Suprapubic skin (tissue), 4 donors: ENCODE measurements around the gene SLC7A6. TPM values are rescaled to one million over a fixed set of nuclear protein-coding genes. Genes with fewer than 3 reads are reported as not detected.
A peak's percentile ranks its signal among the peaks of the same experiment; 100 is the strongest.

ENCODE experiments used
- DNase-seq, 2 donors: peaks; one replicate each; pipeline ENCODE4 v3.0.0-alpha.2; 2019; ENCODE audit warnings: low spot score in 2 of 2
- H3K27ac ChIP-seq: fragments of 200-600 bp; sonication (generic); one replicate; pipeline ENCODE4 v1.5.1; 2019
- H3K27me3 ChIP-seq: fragments of 200-600 bp; sonication (generic); one replicate; pipeline ENCODE4 v1.5.1; 2019
- H3K36me3 ChIP-seq: fragments of 200-600 bp; sonication (generic); one replicate; pipeline ENCODE4 v1.5.1; 2019
- H3K4me1 ChIP-seq: fragments of 200-600 bp; sonication (generic); one replicate; pipeline ENCODE4 v1.5.1; 2019
- H3K4me3 ChIP-seq: fragments of 200-600 bp; sonication (generic); one replicate; pipeline ENCODE4 v1.5.1; 2019; ENCODE audit warnings: mild to moderate bottlenecking
- H3K9me3 ChIP-seq: fragments of 200-600 bp; sonication (generic); one replicate; pipeline ENCODE4 v1.5.1; 2019
- EP300 ChIP-seq: sonication (generic); formaldehyde crosslinking; IDR thresholded peaks from one replicate; pipeline ENCODE4 v1.6.1; 2017; ENCODE audit warnings: antibody characterized with exemption
- POLR2A ChIP-seq, 2 donors: fragments of 450-650 bp; IDR thresholded peaks; one replicate each; pipeline ENCODE4 v1.6.1; 2017; ENCODE audit warnings: antibody characterized with exemption in 2 of 2, mild to moderate bottlenecking in 2 of 2, moderate library complexity in 2 of 2
- POLR2AphosphoS5 ChIP-seq, 3 donors: sonication (generic); formaldehyde crosslinking; IDR thresholded peaks; one replicate each; pipeline ENCODE4 v1.6.1; 2017; ENCODE audit warnings: antibody characterized with exemption in 3 of 3
- WGBS: methylation state at CpG from one replicate; pipeline ENCODE4 v1.1.5; 2018; 5-methylcytosine and 5-hydroxymethylcytosine counted together
- total RNA-seq, 4 donors: library from RNA; depleted of rRNA; stranded (reverse); fragments of >200 nt; gene quantifications; one replicate each; pipeline ENCODE4 v1.1.0, GENCODE V29; 2016
- TF ChIP-seq, protein P1 (sequence below), 2 donors: fragments of 200-600 bp in 1 of 2; fragments of 450-650 bp in 1 of 2; sonication (generic) in 1 of 2; IDR thresholded peaks; one replicate each; pipeline ENCODE4 v1.5.1; 2016 to 2019; ENCODE audit warnings: antibody characterized with exemption in 2 of 2, mild to moderate bottlenecking in 1 of 2, moderate library complexity in 1 of 2

The SLC7A6 gene
- total RNA-seq, 4 donors from 2014 or later, result 31.5 to 167 (median 49.0) TPM

DNA sequence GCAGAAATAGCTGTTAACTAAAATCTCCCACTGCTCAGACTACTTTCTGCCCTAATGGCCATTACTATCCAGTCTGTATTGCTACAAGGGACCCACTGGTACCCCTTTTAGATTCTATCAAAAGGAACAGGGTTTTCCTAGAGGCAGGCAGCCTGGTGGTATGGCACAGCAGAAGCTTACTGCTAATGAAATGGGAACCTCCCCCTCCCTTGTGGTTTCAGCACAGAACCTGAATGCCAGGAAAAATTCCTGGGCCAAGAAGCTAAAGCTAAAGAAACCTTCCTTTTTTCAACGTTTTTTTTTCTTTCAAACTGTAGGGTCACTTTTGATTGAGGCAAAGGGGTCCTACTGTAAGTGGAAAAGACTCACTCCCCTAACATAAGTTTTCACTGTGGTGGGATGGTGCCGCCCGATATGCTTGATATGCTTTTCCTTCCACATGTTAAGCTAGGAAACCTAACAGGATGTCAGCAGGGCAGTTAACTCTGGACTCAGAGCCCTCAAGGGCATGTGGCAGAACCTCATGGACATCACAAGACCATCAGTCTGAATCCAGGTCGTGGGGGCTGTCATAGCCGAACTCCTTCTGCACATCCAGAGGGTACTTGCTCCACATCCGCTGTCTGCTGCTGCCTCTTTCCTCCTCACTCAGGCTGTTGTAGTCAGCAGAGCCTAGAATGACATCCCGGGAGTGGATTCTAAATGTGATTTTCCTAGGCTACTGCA is 36.6 kb downstream of the SLC7A6 start:
- Histone ChIP-seq H3K36me3 (peaks cover 69% of the 10 kb centered on the region), H3K4me3 (no peak overlapping the region), H3K4me1 (peaks cover 32% of the 10 kb centered on the region), H3K27ac (no peak overlapping the region), H3K27me3 (no peaks in the 10 kb centered on the region), H3K9me3 (no peaks in the 10 kb centered on the region)
- WGBS, result 82% methylated on average over 7 of the region's 7 CpGs
- TF ChIP-seq EP300, result no peak
- no peak for DNase-seq

DNA sequence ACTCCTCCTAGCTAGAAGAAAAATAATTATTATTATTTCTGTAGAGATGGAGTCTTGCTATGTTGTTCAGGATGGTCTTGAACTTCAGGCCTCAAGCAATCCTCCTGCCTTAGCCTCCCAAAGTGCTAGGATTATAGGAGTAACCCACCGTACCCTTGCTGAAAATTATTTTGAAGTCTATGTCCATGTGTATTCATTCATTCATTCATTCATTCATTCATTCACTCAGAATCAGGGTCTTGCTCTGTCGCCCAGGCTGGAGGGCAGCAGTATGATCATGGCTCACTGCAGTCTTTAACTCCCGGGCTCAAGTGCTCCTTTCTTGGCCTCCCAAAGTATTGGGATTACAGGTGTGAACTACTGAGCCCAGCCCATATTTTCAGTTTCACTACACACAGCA is 42.3 kb downstream of the SLC7A6 start:
- no peak overlapping the region for H3K27ac ChIP-seq
- no peak for DNase-seq
- no peaks in the 10 kb centered on the region for H3K9me3 ChIP-seq
- no peak overlapping the region for H3K4me3 ChIP-seq
- peaks cover 65% of the 10 kb centered on the region for H3K36me3 ChIP-seq
- no peak for TF ChIP-seq EP300
- TF ChIP-seq, protein P1, sequence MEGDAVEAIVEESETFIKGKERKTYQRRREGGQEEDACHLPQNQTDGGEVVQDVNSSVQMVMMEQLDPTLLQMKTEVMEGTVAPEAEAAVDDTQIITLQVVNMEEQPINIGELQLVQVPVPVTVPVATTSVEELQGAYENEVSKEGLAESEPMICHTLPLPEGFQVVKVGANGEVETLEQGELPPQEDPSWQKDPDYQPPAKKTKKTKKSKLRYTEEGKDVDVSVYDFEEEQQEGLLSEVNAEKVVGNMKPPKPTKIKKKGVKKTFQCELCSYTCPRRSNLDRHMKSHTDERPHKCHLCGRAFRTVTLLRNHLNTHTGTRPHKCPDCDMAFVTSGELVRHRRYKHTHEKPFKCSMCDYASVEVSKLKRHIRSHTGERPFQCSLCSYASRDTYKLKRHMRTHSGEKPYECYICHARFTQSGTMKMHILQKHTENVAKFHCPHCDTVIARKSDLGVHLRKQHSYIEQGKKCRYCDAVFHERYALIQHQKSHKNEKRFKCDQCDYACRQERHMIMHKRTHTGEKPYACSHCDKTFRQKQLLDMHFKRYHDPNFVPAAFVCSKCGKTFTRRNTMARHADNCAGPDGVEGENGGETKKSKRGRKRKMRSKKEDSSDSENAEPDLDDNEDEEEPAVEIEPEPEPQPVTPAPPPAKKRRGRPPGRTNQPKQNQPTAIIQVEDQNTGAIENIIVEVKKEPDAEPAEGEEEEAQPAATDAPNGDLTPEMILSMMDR (IDR thresholded peaks at IDR 0.05), result no peak
- TF ChIP-seq POLR2A (IDR thresholded peaks at IDR 0.05), result no peak
- TF ChIP-seq POLR2AphosphoS5 (IDR thresholded peaks at IDR 0.05), result no peak
- no peaks in the 10 kb centered on the region for H3K27me3 ChIP-seq
- 94% methylated on average over 3 of the region's 3 CpGs for WGBS
- peaks cover 21% of the 10 kb centered on the region for H3K4me1 ChIP-seq

DNA sequence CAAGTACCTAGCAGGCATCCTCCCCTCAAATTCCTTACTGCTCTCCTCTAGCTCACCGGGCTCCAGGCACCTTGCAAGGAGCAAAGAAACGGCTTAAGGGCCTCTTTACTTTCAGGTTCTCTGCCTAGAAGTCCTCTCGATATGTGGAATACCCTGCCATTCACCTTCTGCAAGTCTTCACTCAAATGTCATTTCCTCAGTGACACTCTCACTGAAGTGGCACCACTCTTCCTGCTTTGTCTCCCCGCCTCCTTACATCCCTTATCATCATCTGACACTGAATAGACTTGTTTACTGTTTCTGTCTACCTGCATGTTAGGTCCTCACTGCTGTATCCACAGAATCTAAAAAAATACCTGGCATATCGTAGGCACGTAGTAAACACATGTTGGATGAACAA is 45.5 kb downstream of the SLC7A6 start:
- Histone ChIP-seq H3K27me3 (no peaks in the 10 kb centered on the region), H3K9me3 (no peaks in the 10 kb centered on the region), H3K36me3 (peaks cover 37% of the 10 kb centered on the region), H3K4me3 (peak overlapping the region; percentile 83), H3K27ac (peak overlapping the region; percentile 84), H3K4me1 (peaks cover 31% of the 10 kb centered on the region)
- TF ChIP-seq POLR2AphosphoS5 (IDR thresholded peaks at IDR 0.05) (no peak), EP300 (no peak), POLR2A (IDR thresholded peaks at IDR 0.05) (no peak)
- TF ChIP-seq, protein P1 (IDR thresholded peaks at IDR 0.05), result no peak
- no peak for DNase-seq
- 36% methylated on average over 6 of the region's 6 CpGs for WGBS

DNA sequence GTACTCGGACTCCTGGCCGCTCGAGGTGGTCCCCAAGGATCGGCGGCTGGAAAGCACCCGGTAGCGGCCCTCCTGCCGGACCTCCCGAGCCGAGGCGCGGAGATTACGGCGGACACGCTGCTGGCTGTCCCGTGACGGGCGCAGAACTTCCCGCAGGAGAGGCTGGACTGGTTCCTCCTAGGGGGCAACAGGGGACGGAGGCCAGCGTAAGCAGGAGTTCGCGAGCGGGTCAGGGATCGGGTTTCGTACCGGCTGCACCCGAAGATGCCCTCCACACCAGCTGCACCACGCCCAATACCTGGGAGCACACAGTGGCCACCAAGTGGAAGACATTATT is 46.1 kb downstream of the SLC7A6 start:
- no peaks in the 10 kb centered on the region for H3K9me3 ChIP-seq
- H3K27me3 ChIP-seq, result no peaks in the 10 kb centered on the region
- TF ChIP-seq POLR2A (IDR thresholded peaks at IDR 0.05), result no peak
- no peak for TF ChIP-seq EP300
- TF ChIP-seq POLR2AphosphoS5 (IDR thresholded peaks at IDR 0.05), result no peak
- TF ChIP-seq, protein P1 (IDR thresholded peaks at IDR 0.05), result no peak
- DNase-seq, result no peak
- peaks cover 31% of the 10 kb centered on the region for H3K4me1 ChIP-seq
- peak overlapping the region; percentile 84 for H3K27ac ChIP-seq
- peak overlapping the region; percentile 83 for H3K4me3 ChIP-seq
- no CpG with 5 or more reads among the region's 29 CpGs for WGBS
- peaks cover 34% of the 10 kb centered on the region for H3K36me3 ChIP-seq

DNA sequence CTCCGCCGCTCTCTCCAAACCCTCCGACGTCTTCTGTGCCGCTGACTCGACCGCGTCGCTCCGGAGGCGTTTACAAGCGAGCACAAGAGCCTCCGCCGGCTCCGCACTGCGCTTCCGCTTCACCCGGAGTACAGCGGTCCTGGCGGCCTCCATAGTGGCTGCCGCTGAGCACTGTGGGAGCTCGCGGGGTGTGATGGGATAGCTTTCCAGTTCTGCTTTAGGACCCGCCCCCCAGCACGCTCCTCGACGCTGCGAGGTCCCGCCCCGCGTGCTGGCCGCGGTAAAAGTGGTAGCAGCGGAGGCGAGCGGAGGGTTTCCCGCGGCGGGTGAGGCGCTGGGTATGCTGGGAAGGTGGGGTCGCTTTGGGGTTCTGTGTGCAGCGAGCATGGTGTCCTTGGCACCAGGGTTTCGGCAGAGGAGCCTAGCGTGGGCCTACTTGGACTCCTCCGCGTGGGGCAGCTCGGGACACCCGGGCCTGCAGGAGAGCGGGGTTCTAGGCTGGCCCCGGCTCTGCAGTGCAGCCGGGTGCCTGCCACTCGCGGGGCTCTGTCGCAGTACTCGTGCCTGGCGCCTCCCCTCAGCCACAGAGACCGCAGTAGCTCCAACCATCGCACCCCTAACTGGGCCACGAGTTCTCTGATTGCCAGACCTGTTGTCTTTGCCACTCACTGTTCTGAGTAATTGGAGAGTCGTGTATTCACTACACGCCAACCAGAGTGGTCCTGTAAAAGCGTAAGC is 46.6 kb downstream of the SLC7A6 start, which contains the start of the genes PRMT7 and SLC7A6OS:
Gene PRMT7, plus strand, starts transcription at position 246 of the 738 bp plus-strand sequence. CDS start 4,961 bp downstream, outside the sequence.
Gene SLC7A6OS, minus strand, starts transcription at position 173 of the 738 bp plus-strand sequence. Its CDS starts 20 bp downstream, at position 153.
- H3K36me3 ChIP-seq, result peaks cover 34% of the 10 kb centered on the region
- DNase-seq, result peak; percentile 92 to 94
- peak within 1 kb of the TSS; percentile 84 for H3K27ac ChIP-seq
- H3K27me3 ChIP-seq, result no peaks in the 10 kb centered on the region
- peaks cover 31% of the 10 kb centered on the region for H3K4me1 ChIP-seq
- WGBS, result under 1% methylated on average over 33 of the region's 62 CpGs
- H3K9me3 ChIP-seq, result no peaks in the 10 kb centered on the region
- TF ChIP-seq POLR2A (IDR thresholded peaks at IDR 0.05) (peak in 1 of 2 donors; percentile 57), POLR2AphosphoS5 (IDR thresholded peaks at IDR 0.05) (peak in 1 of 3 donors; percentile 70), EP300 (no peak)
- TF ChIP-seq, protein P1 (IDR thresholded peaks at IDR 0.05), result peak in 1 of 2 donors; percentile 39
- peak within 1 kb of the TSS; percentile 83 for H3K4me3 ChIP-seq
